Chondrocyte (in vitro differentiated cells): Measurements from ENCODE around the gene FGF8. TPM values are rescaled to one million over a fixed set of nuclear protein-coding genes. Genes with fewer than 3 reads are reported as not detected.

Experiments used
- DNase-seq: peaks from one replicate; pipeline ENCODE4 v3.0.0; 2021; ENCODE audit warnings: mixed read lengths, low spot score
- H3K27ac Mint-ChIP-seq: one replicate; pipeline ENCODE4 v1.8.0; 2021; ENCODE audit warnings: mild to moderate bottlenecking, moderate library complexity, mixed read lengths; ENCODE audit not compliant: unreplicated experiment
- H3K27me3 Mint-ChIP-seq: 2 replicates; pipeline ENCODE4 v1.8.0; 2021; ENCODE audit warnings: low read depth, mixed read lengths
- H3K36me3 Mint-ChIP-seq: 2 replicates; pipeline ENCODE4 v1.8.0; 2021; ENCODE audit warnings: low read depth, mixed read lengths
- H3K4me1 Mint-ChIP-seq: 2 replicates; pipeline ENCODE4 v1.8.0; 2021; ENCODE audit warnings: low read depth, mild to moderate bottlenecking, mixed read lengths
- H3K4me3 Mint-ChIP-seq: one replicate; pipeline ENCODE4 v1.8.0; 2021; ENCODE audit warnings: mild to moderate bottlenecking, moderate library complexity, mixed read lengths; ENCODE audit not compliant: unreplicated experiment
- H3K9me3 Mint-ChIP-seq: 2 replicates; pipeline ENCODE4 v1.8.0; 2021; ENCODE audit warnings: low read depth, mixed read lengths
- total RNA-seq: library from RNA; stranded (reverse); gene quantifications from 3 replicates; pipeline ENCODE4 v1.2.1, GENCODE V29; 2021
- TF ChIP-seq, protein P1 (sequence below): fragments of 200-600 bp; sonication (generic); IDR thresholded peaks from 2 replicates; pipeline ENCODE4 v1.5.0; 2021; ENCODE audit warnings: antibody characterized with exemption, mild to moderate bottlenecking, moderate library complexity

Gene FGF8
- total RNA-seq, 1 donor from 2014 or later = not detected

GRCh38 chr10:101778151-101778780, 2.4 kb upstream of the FGF8 start:
- DNase-seq = no peak
- H3K4me1 Mint-ChIP-seq = peaks cover 34% of the 10 kb centered on the region
- peaks cover 38% of the 10 kb centered on the region for H3K27me3 Mint-ChIP-seq

DNA sequence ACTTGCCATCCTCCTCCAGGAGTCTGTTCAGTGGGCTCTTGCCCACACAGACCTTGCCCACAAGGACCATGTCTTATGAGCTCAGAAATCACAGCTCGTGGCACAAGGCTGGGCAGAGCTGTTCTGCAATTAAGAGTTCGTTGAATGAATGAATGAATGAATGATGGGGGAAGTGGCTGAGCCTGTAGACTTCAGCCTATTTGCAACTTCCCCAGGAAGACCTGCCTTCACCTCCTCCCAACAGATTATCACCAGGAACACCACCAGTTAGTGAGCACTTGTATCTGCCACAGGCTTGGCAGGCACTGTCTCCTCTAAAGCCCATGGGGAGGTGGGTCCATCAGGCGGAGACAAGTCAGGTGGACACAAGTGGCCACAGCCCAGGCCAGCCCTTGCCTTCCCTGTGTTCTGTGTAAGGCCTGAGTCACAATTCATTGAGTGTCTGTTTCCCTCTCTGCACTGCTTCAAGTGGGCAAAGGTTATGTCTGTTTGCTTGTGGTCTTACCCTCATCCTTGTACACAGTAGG, 1.8 kb upstream of the FGF8 start:
- Mint-ChIP-seq H3K9me3 (no peaks in the 10 kb centered on the region), H3K36me3 (peaks cover 11% of the 10 kb centered on the region), H3K27ac (no peak overlapping the region), H3K27me3 (peaks cover 43% of the 10 kb centered on the region), H3K4me3 (no peak overlapping the region), H3K4me1 (peaks cover 28% of the 10 kb centered on the region)
- DNase-seq = no peak
- TF ChIP-seq, protein P1, sequence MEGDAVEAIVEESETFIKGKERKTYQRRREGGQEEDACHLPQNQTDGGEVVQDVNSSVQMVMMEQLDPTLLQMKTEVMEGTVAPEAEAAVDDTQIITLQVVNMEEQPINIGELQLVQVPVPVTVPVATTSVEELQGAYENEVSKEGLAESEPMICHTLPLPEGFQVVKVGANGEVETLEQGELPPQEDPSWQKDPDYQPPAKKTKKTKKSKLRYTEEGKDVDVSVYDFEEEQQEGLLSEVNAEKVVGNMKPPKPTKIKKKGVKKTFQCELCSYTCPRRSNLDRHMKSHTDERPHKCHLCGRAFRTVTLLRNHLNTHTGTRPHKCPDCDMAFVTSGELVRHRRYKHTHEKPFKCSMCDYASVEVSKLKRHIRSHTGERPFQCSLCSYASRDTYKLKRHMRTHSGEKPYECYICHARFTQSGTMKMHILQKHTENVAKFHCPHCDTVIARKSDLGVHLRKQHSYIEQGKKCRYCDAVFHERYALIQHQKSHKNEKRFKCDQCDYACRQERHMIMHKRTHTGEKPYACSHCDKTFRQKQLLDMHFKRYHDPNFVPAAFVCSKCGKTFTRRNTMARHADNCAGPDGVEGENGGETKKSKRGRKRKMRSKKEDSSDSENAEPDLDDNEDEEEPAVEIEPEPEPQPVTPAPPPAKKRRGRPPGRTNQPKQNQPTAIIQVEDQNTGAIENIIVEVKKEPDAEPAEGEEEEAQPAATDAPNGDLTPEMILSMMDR = no peak

More at GRCh38 chr10:101778151-101778780, 2.4 kb upstream of the FGF8 start:
- TF ChIP-seq, protein P1 = no peak
- Mint-ChIP-seq H3K36me3 (peaks cover 11% of the 10 kb centered on the region), H3K9me3 (no peaks in the 10 kb centered on the region), H3K27ac (no peak overlapping the region), H3K4me3 (no peak overlapping the region)

- H3K27ac Mint-ChIP-seq = no peak overlapping the region
- TF ChIP-seq, protein P1 = no peak
- peak overlapping the region; percentile 41 for H3K4me3 Mint-ChIP-seq
- no peaks in the 10 kb centered on the region for H3K9me3 Mint-ChIP-seq
- H3K36me3 Mint-ChIP-seq = peaks cover 12% of the 10 kb centered on the region
- H3K27me3 Mint-ChIP-seq = peaks cover 53% of the 10 kb centered on the region
- peak; percentile 75 for DNase-seq
- peaks cover 16% of the 10 kb centered on the region for H3K4me1 Mint-ChIP-seq
These were observed 375 bp upstream of the FGF8 start for GRCh38 chr10:101776161-101776817.

- TF ChIP-seq, protein P1 = no peak
- Mint-ChIP-seq H3K27ac (no peak overlapping the region), H3K4me1 (peaks cover 13% of the 10 kb centered on the region), H3K36me3 (peaks cover 14% of the 10 kb centered on the region), H3K4me3 (peak overlapping the region; percentile 16), H3K27me3 (peaks cover 53% of the 10 kb centered on the region), H3K9me3 (no peaks in the 10 kb centered on the region)
- DNase-seq = no peak
These were observed 1.2 kb downstream of the FGF8 start for GRCh38 chr10:101774589-101775272.

DNA sequence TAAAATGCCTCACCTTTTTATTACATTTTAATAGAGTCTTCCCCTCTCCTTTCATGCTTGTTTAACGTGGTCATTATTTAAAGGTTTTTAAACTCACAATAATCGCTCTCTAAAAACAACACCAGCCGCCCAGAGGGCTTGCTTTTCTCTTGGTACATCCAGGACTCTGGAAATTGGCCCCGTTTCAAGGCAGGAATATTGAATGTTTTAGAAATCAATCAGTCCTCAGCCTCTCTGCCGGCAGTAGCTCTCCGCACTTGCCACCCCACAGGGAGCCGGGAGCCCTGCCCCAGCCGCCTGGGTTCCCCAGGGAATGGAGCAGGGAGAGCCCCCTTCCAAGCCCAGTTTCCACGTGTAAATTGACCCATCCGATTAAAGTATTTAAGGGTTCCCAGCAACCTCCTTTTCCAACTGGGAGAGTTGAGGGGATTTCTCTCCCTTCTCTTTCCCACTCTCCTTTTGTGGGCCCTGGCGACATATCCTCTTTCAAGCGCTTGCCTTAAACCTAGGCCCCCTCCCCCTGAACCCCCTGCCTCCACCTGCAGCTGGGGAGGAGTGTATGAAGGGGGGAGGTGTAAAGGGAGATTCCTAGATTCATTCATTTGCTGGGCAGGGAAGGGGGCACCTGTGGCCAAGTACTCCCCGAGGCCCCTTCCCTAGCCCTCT, 1.9 kb downstream of the FGF8 start:
- H3K4me3 Mint-ChIP-seq = no peak overlapping the region
- no peaks in the 10 kb centered on the region for H3K9me3 Mint-ChIP-seq
- no peak for DNase-seq
- peaks cover 14% of the 10 kb centered on the region for H3K36me3 Mint-ChIP-seq
- TF ChIP-seq, protein P1 = no peak
- no peak overlapping the region for H3K27ac Mint-ChIP-seq
- H3K27me3 Mint-ChIP-seq = peaks cover 54% of the 10 kb centered on the region
- H3K4me1 Mint-ChIP-seq = peaks cover 7% of the 10 kb centered on the region
